Regular cardiac myocyte (primary cell): Measurements from ENCODE around the gene BIRC6. TPM values are rescaled to one million over a fixed set of nuclear protein-coding genes. Genes with fewer than 3 reads are reported as not detected.

Experiments used
- total RNA-seq: library from RNA; depleted of rRNA; stranded (reverse); fragments of >200 nt; gene quantifications from 2 replicates; pipeline ENCODE4 v1.2.3, GENCODE V29; 2014

BIRC6 gene, protein sequence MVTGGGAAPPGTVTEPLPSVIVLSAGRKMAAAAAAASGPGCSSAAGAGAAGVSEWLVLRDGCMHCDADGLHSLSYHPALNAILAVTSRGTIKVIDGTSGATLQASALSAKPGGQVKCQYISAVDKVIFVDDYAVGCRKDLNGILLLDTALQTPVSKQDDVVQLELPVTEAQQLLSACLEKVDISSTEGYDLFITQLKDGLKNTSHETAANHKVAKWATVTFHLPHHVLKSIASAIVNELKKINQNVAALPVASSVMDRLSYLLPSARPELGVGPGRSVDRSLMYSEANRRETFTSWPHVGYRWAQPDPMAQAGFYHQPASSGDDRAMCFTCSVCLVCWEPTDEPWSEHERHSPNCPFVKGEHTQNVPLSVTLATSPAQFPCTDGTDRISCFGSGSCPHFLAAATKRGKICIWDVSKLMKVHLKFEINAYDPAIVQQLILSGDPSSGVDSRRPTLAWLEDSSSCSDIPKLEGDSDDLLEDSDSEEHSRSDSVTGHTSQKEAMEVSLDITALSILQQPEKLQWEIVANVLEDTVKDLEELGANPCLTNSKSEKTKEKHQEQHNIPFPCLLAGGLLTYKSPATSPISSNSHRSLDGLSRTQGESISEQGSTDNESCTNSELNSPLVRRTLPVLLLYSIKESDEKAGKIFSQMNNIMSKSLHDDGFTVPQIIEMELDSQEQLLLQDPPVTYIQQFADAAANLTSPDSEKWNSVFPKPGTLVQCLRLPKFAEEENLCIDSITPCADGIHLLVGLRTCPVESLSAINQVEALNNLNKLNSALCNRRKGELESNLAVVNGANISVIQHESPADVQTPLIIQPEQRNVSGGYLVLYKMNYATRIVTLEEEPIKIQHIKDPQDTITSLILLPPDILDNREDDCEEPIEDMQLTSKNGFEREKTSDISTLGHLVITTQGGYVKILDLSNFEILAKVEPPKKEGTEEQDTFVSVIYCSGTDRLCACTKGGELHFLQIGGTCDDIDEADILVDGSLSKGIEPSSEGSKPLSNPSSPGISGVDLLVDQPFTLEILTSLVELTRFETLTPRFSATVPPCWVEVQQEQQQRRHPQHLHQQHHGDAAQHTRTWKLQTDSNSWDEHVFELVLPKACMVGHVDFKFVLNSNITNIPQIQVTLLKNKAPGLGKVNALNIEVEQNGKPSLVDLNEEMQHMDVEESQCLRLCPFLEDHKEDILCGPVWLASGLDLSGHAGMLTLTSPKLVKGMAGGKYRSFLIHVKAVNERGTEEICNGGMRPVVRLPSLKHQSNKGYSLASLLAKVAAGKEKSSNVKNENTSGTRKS (N-terminal part only)
- 137 and 162 TPM in 2 replicates for total RNA-seq

DNA sequence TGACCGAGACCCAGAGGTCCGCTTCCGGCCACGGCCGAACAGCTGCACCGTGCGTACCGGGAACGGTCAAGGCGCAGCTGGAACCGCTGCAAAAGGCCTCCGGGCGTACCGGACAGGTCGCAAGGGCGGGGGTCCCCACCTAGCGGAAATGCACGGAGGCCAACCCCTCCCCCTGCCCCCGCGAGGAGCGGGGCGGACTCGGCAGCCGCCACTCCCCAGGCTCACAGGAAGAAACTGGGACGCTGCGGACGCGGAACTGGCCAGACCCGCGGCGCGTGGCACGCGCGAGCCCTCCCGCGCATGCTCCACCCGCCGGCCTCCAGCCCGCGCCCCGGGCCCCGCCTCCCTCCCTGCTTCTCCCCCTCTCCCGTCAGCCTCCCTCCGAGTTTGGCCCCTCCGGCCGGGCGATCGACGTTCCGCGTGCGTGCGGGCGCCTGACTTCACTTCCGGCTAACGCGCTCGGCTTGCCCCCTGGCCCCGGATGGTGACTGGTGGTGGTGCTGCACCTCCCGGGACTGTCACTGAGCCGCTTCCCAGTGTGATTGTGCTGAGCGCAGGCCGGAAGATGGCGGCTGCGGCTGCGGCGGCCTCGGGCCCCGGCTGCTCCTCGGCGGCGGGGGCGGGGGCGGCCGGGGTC is at the start of gene BIRC6:
Gene BIRC6, plus strand, starts transcription at position 343 of the 637 bp plus-strand sequence. Its CDS starts 139 bp downstream, at position 482.

DNA sequence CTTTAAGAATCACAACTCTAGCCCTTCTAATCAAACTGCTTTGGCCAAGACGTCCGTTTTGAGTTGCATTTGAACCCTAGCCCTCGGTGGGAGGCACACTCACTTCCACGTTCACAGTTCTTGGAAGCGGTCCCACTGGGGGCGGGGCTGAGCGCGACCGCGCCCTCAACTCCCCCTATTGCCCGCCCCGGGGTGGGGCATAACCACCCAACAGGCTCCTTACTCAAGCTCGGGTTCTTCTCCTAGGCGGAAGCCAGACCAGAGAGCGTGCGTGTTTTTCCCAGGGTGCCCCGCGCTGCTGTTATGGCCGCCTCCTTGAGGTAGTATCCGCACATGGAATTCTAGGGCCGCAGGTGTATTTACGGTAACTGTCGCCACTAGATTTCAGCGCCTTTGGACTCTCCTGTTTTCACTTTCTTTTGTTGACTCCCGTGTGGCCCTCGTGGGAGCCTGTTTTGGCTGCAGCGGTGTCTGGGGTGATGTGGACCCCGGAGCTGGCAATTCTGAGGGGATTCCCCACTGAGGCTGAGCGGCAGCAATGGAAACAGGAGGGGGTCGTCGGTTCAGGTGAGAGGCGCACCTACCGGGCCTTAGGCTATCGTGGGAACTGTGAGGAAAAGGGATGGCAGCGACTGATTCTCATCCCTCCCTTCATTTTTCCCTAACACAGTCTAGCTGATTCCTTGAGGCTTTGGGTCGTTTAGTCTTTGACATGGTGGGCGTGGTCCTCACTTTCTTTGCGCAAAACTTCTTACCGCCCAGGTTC is 271.2 kb downstream of the BIRC6 start, which contains the start of gene TTC27:
Gene TTC27, plus strand, starts transcription at position 237 of the 766 bp plus-strand sequence. Its CDS starts 243 bp downstream, at position 480.

Other genes starting within 250 kb of the BIRC6 start
- gene SLC30A6, start 191.2 kb upstream of the BIRC6 start, total RNA-seq, result 29.7 and 43.1 TPM in 2 replicates
- gene NLRC4, start 92.1 kb upstream of the BIRC6 start, total RNA-seq, result not detected in 2 replicates
- gene YIPF4, start 79.1 kb upstream of the BIRC6 start, total RNA-seq, result 20.6 and 36.4 TPM in 2 replicates